ENCODE data around the gene NET1. TPM values are rescaled to one million over a fixed set of nuclear protein-coding genes. Genes with fewer than 3 reads are reported as not detected.

NET1 gene
- 45.2 TPM for polyA plus RNA-seq (2013, experiment 1 of 2)
- polyA plus RNA-seq (2013, experiment 2 of 2): 45.1 TPM

GRCh38 chr10:5412277-5412941 is at the start of gene NET1:
Gene NET1 (plus strand): TSS chr10:5412557. CDS start chr10:5412693, 136 bp downstream.
- peak within 1 kb of the TSS; percentile 40 for H3K27ac ChIP-seq (replicated peaks; ENCODE audit: low read length)
- DNase-seq (ENCODE audit: low spot score): peak; percentile 89
- H2BK5ac ChIP-seq (ENCODE audit: low read length): peak within 1 kb of the TSS; percentile 82
- peaks cover 1 to 5% of the 10 kb centered on the region in 2 donors for H3K4me1 ChIP-seq (ENCODE audit: control insufficient read depth in 2 of 2, insufficient read depth in 1 of 2, low read depth in 1 of 2, low read length in 2 of 2)
- H2BK15ac ChIP-seq (ENCODE audit: low read length): no peak within 1 kb of the TSS
- no peak within 1 kb of the TSS for H3K23ac ChIP-seq (ENCODE audit: low read depth, low read length, poor library complexity)
- peak within 1 kb of the TSS; percentile 46 for H3K4me2 ChIP-seq (ENCODE audit: insufficient read depth, low read length, poor library complexity, severe bottlenecking)
- H2AFZ ChIP-seq (ENCODE audit: low read length): peak within 1 kb of the TSS; percentile 79
- peak within 1 kb of the TSS; percentile 81 for H3K9ac ChIP-seq (ENCODE audit: low read depth, low read length, poor library complexity)
- H4K8ac ChIP-seq (ENCODE audit: low read depth, low read length): no peak within 1 kb of the TSS
- peak within 1 kb of the TSS; percentile 89 for H3K14ac ChIP-seq (ENCODE audit: low read length)
- H2BK120ac ChIP-seq (ENCODE audit: low read depth, low read length): no peak within 1 kb of the TSS
- no peak within 1 kb of the TSS for H2BK12ac ChIP-seq (ENCODE audit: low read length)
- H3K4me3 ChIP-seq (ENCODE audit: low read length in 2 of 2): peak within 1 kb of the TSS; percentile 60 to 99
- H4K91ac ChIP-seq (ENCODE audit: low read depth, low read length, poor library complexity): no peak within 1 kb of the TSS
- peaks cover 0 to 15% of the 10 kb centered on the region in 2 donors for H3K9me3 ChIP-seq (replicated peaks in 1 of 2; ENCODE audit: control insufficient read depth in 2 of 2, insufficient read depth in 1 of 2, low read depth in 1 of 2, low read length in 2 of 2)
- no peak within 1 kb of the TSS for H3K4ac ChIP-seq (ENCODE audit: low read length)
- peak within 1 kb of the TSS; percentile 93 for H3K18ac ChIP-seq (ENCODE audit: low read length)
- no CpG with 5 or more reads among the region's 48 CpGs for WGBS, 2 donors (ENCODE audit: extremely low coverage in 2 of 2, insufficient read length in 2 of 2, insufficient replicate concordance in 1 of 2)
- H3K27me3 ChIP-seq (ENCODE audit: control insufficient read depth in 3 of 3, insufficient read depth in 3 of 3, low read depth in 1 of 3, low read length in 3 of 3): no peaks in the 10 kb centered on the region
- peaks cover 6% of the 10 kb centered on the region for H3K79me1 ChIP-seq (ENCODE audit: low read depth, low read length)
- H3K36me3 ChIP-seq (replicated peaks in 1 of 2; ENCODE audit: control insufficient read depth in 2 of 2, insufficient read depth in 2 of 2, low read length in 2 of 2): peaks cover 0 to 4% of the 10 kb centered on the region in 2 donors
- H2AK5ac ChIP-seq (ENCODE audit: low read depth, low read length): no peak within 1 kb of the TSS

GRCh38 chr10:5362873-5363272 is 49.5 kb upstream of the NET1 start:
- Histone ChIP-seq H3K9ac (ENCODE audit: low read depth, low read length, poor library complexity) (no peak overlapping the region), H2BK5ac (ENCODE audit: low read length) (no peak overlapping the region), H2BK12ac (ENCODE audit: low read length) (no peak overlapping the region), H3K36me3 (replicated peaks in 1 of 2; ENCODE audit: control insufficient read depth in 2 of 2, insufficient read depth in 2 of 2, low read length in 2 of 2) (no peaks in the 10 kb centered on the region), H2BK120ac (ENCODE audit: low read depth, low read length) (no peak overlapping the region), H2AFZ (ENCODE audit: low read length) (no peak overlapping the region), H2AK5ac (ENCODE audit: low read depth, low read length) (no peak overlapping the region), H2BK15ac (ENCODE audit: low read length) (no peak overlapping the region), H3K4me1 (ENCODE audit: control insufficient read depth in 2 of 2, insufficient read depth in 1 of 2, low read depth in 1 of 2, low read length in 2 of 2) (no peaks in the 10 kb centered on the region), H3K9me3 (replicated peaks in 1 of 2; ENCODE audit: control insufficient read depth in 2 of 2, insufficient read depth in 1 of 2, low read depth in 1 of 2, low read length in 2 of 2) (no peaks in the 10 kb centered on the region), H3K14ac (ENCODE audit: low read length) (no peak overlapping the region), H3K27me3 (ENCODE audit: control insufficient read depth in 3 of 3, insufficient read depth in 3 of 3, low read depth in 1 of 3, low read length in 3 of 3) (no peaks in the 10 kb centered on the region), H3K23ac (ENCODE audit: low read depth, low read length, poor library complexity) (no peak overlapping the region), H3K18ac (ENCODE audit: low read length) (no peak overlapping the region), H3K4me2 (ENCODE audit: insufficient read depth, low read length, poor library complexity, severe bottlenecking) (no peak overlapping the region), H4K8ac (ENCODE audit: low read depth, low read length) (no peak overlapping the region), H3K4me3 (ENCODE audit: low read length in 2 of 2) (no peak overlapping the region), H4K91ac (ENCODE audit: low read depth, low read length, poor library complexity) (no peak overlapping the region), H3K79me1 (ENCODE audit: low read depth, low read length) (no peaks in the 10 kb centered on the region), H3K4ac (ENCODE audit: low read length) (no peak overlapping the region), H3K27ac (replicated peaks; ENCODE audit: low read length) (no peak overlapping the region)
- DNase-seq (ENCODE audit: low spot score): no peak

- Histone ChIP-seq H3K14ac (ENCODE audit: low read length) (no peak overlapping the region), H3K27me3 (ENCODE audit: control insufficient read depth in 3 of 3, insufficient read depth in 3 of 3, low read depth in 1 of 3, low read length in 3 of 3) (no peaks in the 10 kb centered on the region), H4K8ac (ENCODE audit: low read depth, low read length) (no peak overlapping the region), H2BK120ac (ENCODE audit: low read depth, low read length) (no peak overlapping the region), H3K18ac (ENCODE audit: low read length) (no peak overlapping the region), H2AK5ac (ENCODE audit: low read depth, low read length) (no peak overlapping the region), H3K4me2 (ENCODE audit: insufficient read depth, low read length, poor library complexity, severe bottlenecking) (no peak overlapping the region), H3K27ac (replicated peaks; ENCODE audit: low read length) (no peak overlapping the region), H3K4me1 (ENCODE audit: control insufficient read depth in 2 of 2, insufficient read depth in 1 of 2, low read depth in 1 of 2, low read length in 2 of 2) (no peaks in the 10 kb centered on the region), H3K36me3 (replicated peaks in 1 of 2; ENCODE audit: control insufficient read depth in 2 of 2, insufficient read depth in 2 of 2, low read length in 2 of 2) (no peaks in the 10 kb centered on the region), H2AFZ (ENCODE audit: low read length) (no peak overlapping the region), H3K9ac (ENCODE audit: low read depth, low read length, poor library complexity) (no peak overlapping the region), H2BK5ac (ENCODE audit: low read length) (no peak overlapping the region), H4K91ac (ENCODE audit: low read depth, low read length, poor library complexity) (no peak overlapping the region), H3K23ac (ENCODE audit: low read depth, low read length, poor library complexity) (no peak overlapping the region), H3K4ac (ENCODE audit: low read length) (no peak overlapping the region), H3K4me3 (ENCODE audit: low read length in 2 of 2) (no peak overlapping the region), H3K9me3 (replicated peaks in 1 of 2; ENCODE audit: control insufficient read depth in 2 of 2, insufficient read depth in 1 of 2, low read depth in 1 of 2, low read length in 2 of 2) (no peaks in the 10 kb centered on the region), H2BK12ac (ENCODE audit: low read length) (no peak overlapping the region), H2BK15ac (ENCODE audit: low read length) (no peak overlapping the region), H3K79me1 (ENCODE audit: low read depth, low read length) (no peaks in the 10 kb centered on the region)
- no CpG with 5 or more reads among the region's 11 CpGs for WGBS, 2 donors (ENCODE audit: extremely low coverage in 2 of 2, insufficient read length in 2 of 2, insufficient replicate concordance in 1 of 2)
- DNase-seq (ENCODE audit: low spot score): no peak
Observed at GRCh38 chr10:5364374-5364773, 48.0 kb upstream of the NET1 start.

- no peak within 1 kb of the TSS for H3K14ac ChIP-seq (ENCODE audit: low read length)
- H3K4ac ChIP-seq (ENCODE audit: low read length): no peak within 1 kb of the TSS
- H3K23ac ChIP-seq (ENCODE audit: low read depth, low read length, poor library complexity): peak within 1 kb of the TSS; percentile 8
- WGBS, 2 donors (ENCODE audit: extremely low coverage in 2 of 2, insufficient read length in 2 of 2, insufficient replicate concordance in 1 of 2): no CpG with 5 or more reads among the region's 21 CpGs
- no peak within 1 kb of the TSS for H3K9ac ChIP-seq (ENCODE audit: low read depth, low read length, poor library complexity)
- H3K36me3 ChIP-seq (replicated peaks in 1 of 2; ENCODE audit: control insufficient read depth in 2 of 2, insufficient read depth in 2 of 2, low read length in 2 of 2): no peaks in the 10 kb centered on the region
- H2BK12ac ChIP-seq (ENCODE audit: low read length): no peak within 1 kb of the TSS
- no peak within 1 kb of the TSS for H3K4me3 ChIP-seq (ENCODE audit: low read length in 2 of 2)
- H3K79me1 ChIP-seq (ENCODE audit: low read depth, low read length): no peaks in the 10 kb centered on the region
- no peak within 1 kb of the TSS for H2AFZ ChIP-seq (ENCODE audit: low read length)
- H3K9me3 ChIP-seq (replicated peaks in 1 of 2; ENCODE audit: control insufficient read depth in 2 of 2, insufficient read depth in 1 of 2, low read depth in 1 of 2, low read length in 2 of 2): no peaks in the 10 kb centered on the region
- no peak within 1 kb of the TSS for H2BK15ac ChIP-seq (ENCODE audit: low read length)
- H3K18ac ChIP-seq (ENCODE audit: low read length): no peak within 1 kb of the TSS
- DNase-seq (ENCODE audit: low spot score): no peak
- H2BK120ac ChIP-seq (ENCODE audit: low read depth, low read length): no peak within 1 kb of the TSS
- H4K91ac ChIP-seq (ENCODE audit: low read depth, low read length, poor library complexity): no peak within 1 kb of the TSS
- no peaks in the 10 kb centered on the region for H3K27me3 ChIP-seq (ENCODE audit: control insufficient read depth in 3 of 3, insufficient read depth in 3 of 3, low read depth in 1 of 3, low read length in 3 of 3)
- H3K4me2 ChIP-seq (ENCODE audit: insufficient read depth, low read length, poor library complexity, severe bottlenecking): no peak within 1 kb of the TSS
- no peaks in the 10 kb centered on the region for H3K4me1 ChIP-seq (ENCODE audit: control insufficient read depth in 2 of 2, insufficient read depth in 1 of 2, low read depth in 1 of 2, low read length in 2 of 2)
- H3K27ac ChIP-seq (replicated peaks; ENCODE audit: low read length): no peak within 1 kb of the TSS
- no peak within 1 kb of the TSS for H2BK5ac ChIP-seq (ENCODE audit: low read length)
- H2AK5ac ChIP-seq (ENCODE audit: low read depth, low read length): no peak within 1 kb of the TSS
- H4K8ac ChIP-seq (ENCODE audit: low read depth, low read length): no peak within 1 kb of the TSS
Observed at GRCh38 chr10:5364890-5365338, 47.4 kb upstream of the NET1 start, which contains the start of gene UCN3. Gene UCN3 (plus strand): TSS chr10:5364966. CDS start chr10:5373721, 8,755 bp downstream.

Measured in neuronal stem cell (in vitro differentiated cells).